ENCODE measurements around the gene MTOR. TPM values are rescaled to one million over a fixed set of nuclear protein-coding genes. Genes with fewer than 3 reads are reported as not detected.

MTOR gene
- total RNA-seq, 2 donors from 2014 or later = 47.1 to 82.0 TPM

Other genes starting within 250 kb of the MTOR start
- gene TARDBP, start 249.9 kb downstream of the MTOR start, total RNA-seq = 100 to 1,000 TPM; 147 to 226 TPM
- gene MASP2, start 215.3 kb downstream of the MTOR start, total RNA-seq = under 1 TPM; 0.31 to 0.33 TPM
- gene SRM, start 202.5 kb downstream of the MTOR start, total RNA-seq = 100 to 1,000 TPM in 1 of 2 donors, 10 to 100 TPM in 1; 98.2 to 209 TPM
- 100 to 1,000 TPM in 1 of 2 donors, 10 to 100 TPM in 1; 69.6 to 120 TPM for gene EXOSC10, start 162.7 kb downstream of the MTOR start, total RNA-seq
- not detected for gene ANGPTL7, start 73.2 kb downstream of the MTOR start, total RNA-seq
- 10 to 100 TPM; 19.0 to 41.8 TPM for gene UBIAD1, start 10.6 kb upstream of the MTOR start, total RNA-seq
- 1 to 10 TPM in 1 of 2 donors, under 1 TPM in 1; 0.81 to 1.8 TPM for gene DISP3, start 216.6 kb upstream of the MTOR start, total RNA-seq